Endothelial cell of hepatic sinusoid (primary cell): ENCODE data around the gene HOXD4.

Experiments
- in situ Hi-C: cut with HindIII; loops from 2 replicates; pipeline ENCODE4 v1.10.0; 2017; ENCODE audit warnings: low sequenced_read_pairs

Gene HOXD4

GRCh38 chr2:176154576-176155252 is 3.4 kb downstream of the HOXD4 start:
- in situ Hi-C loops: no loop called here

GRCh38 chr2:176155356-176156044 is 4.2 kb downstream of the HOXD4 start:
- in situ Hi-C loops: no loop called here

- in situ Hi-C loops: no loop called here
These were observed 5.0 kb downstream of the HOXD4 start for GRCh38 chr2:176156301-176156806.

DNA sequence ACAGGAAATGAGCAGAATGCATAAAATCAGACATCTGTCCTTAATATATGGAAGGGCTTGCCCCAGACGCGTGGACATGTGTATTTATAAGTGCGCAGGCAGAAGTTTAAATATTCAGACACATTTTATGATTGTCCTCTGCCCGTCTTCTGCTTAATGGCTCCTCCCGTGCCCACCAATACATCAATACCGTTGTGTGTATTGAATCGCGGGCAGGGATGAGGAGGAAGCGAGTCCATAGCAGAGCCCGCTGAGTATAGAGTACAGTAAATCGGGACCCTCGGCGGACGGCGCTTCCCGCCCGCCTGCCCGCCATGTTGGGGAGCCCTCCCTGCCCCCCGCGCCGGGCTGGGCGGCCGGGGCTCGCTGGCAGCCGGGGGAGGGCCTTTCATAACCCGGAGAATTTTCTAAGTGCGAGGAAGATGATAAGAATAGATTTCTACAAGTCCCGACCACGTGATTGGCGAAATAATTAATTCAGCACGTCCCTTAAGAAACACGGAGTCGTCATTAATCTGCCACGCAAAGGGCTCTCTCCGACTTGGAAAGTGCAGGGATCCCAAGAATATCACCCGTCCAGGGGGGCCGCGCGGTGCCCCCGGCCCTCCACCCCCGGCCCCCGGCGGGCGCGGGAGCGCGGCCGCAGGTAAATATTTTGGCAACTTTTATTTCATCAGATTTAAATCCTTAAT is 5.6 kb downstream of the HOXD4 start, which contains the start of gene HOXD3:
Gene HOXD3 (plus strand): TSS at position 501 of the 692 bp plus-strand sequence. CDS start 11,808 bp downstream, outside the sequence.
- in situ Hi-C loops: no loop called here

- in situ Hi-C loops: no loop called here
These were observed 6.3 kb downstream of the HOXD4 start for GRCh38 chr2:176157499-176158185.

- in situ Hi-C loops: no loop called here
These were observed 6.8 kb downstream of the HOXD4 start for GRCh38 chr2:176158186-176158591.

- in situ Hi-C loops: no loop called here
These were observed 7.7 kb downstream of the HOXD4 start for GRCh38 chr2:176158855-176159662.

GRCh38 chr2:176159663-176160250 is 8.4 kb downstream of the HOXD4 start:
- in situ Hi-C loops: no loop called here

DNA sequence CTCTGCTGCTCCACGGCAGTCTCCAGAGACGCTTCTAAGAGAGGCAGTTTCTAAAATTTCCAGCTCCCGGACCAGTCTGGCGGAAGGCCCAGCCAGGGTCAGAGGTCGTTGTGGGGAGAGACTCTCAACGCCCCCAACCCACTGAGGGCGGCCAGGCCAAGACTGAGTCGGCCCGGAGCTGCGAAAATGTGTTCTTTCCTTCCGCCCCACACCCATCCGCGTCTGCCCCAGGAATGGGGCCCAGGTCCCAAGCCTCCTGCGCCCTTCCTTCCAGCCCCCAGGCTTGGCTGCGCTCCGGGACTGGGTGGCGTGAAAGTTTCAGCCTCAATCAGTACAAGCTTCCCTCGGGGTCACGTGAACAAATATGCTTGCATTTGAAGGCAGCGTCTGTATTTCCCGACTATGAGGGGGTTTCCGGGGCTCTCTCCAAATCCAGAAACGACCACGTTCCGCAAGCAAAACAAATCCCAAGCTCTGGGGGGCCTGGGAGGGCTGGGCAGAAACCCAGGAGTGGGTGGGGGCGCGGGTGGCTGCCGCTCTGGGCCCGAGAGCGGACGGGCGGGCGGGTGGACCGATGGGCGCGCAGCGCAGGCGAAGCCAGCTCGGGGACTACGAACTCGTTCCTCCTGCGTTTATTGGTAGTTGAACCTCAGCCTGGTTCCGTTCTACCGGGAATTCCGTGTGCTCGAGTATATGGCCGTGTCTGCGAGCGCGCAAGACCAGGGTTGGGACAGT is 9.1 kb downstream of the HOXD4 start:
- in situ Hi-C loops: no loop called here

- in situ Hi-C loops: no loop called here
These were observed 9.9 kb downstream of the HOXD4 start for GRCh38 chr2:176160986-176161824.

DNA sequence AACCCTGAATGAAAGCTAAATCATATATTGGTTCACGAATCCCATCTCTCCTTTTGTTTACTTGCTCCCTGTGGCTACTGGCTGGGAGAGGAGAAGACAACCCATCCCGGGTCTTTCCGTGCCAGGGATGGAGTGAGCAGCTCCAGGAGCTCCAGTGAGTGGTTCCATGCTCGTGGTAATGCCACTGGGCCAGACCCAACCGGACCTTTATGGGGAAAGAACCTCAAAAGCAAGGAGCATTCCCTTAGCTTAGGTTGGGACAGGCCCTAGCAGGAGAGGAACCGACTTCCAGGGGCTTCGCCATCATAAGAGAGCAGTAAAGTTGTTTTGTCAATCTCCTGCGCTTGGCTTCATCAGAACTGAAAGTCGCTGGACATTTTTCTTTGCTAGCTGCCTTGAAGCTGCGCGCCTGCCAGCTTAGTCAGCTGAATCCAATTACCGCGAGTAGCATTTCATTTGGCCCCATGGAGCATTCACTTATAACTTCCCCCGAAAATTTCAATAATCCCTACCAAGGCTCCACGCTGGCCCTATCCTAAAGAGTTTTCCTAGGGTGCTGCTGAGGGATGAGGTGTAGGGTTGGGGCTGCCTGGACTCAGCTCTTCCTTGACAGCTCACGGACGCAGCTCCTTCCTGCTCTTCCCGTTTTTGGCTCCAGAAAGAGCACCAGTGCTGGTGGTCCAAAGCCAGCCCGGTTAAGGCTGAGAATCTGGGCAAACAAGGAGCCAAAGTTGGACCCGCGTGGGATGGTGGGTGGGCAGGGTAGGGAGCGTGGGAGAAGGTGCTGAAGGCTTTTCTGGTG is 10.7 kb downstream of the HOXD4 start:
- in situ Hi-C loops: no loop called here

DNA sequence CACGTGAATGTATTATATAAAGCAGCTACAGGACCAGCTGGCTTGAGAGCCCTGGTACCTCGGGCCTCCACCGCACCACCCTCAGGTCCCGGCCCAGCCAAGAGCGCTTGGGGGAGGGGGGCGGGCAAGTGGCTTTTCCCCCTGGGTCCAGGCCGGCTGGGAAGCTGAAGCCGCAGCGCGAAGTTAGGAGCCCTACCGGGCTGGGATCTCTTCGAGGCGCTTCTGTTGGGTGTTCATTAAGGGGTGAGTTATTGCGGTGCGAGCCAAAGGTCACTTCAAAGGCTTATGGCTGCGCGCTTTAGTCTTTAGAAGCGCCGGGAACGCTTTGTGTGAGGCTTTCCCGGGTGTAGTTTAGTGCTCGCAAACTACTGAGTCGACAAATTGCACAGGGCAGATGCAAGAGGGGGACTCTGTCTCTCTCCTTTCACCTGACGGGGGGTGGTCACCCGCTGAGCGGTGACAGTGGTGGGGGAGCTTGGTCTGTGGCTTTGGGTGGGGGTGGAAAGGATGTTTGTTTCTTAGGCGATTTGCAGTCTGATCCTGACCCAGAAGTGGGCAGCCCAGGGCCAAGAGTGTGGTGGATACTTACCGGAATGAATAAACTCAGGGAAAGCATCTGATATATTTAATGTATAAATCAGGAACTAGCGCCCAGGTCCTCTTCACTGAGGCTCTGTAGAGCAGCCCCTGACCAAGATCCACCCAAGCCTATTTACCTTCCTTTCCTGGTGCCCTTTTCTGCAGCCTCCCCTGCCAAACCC is 11.7 kb downstream of the HOXD4 start:
- in situ Hi-C loops: no loop called here

- in situ Hi-C loops: no loop called here
These were observed 12.3 kb downstream of the HOXD4 start for GRCh38 chr2:176163672-176164056.

DNA sequence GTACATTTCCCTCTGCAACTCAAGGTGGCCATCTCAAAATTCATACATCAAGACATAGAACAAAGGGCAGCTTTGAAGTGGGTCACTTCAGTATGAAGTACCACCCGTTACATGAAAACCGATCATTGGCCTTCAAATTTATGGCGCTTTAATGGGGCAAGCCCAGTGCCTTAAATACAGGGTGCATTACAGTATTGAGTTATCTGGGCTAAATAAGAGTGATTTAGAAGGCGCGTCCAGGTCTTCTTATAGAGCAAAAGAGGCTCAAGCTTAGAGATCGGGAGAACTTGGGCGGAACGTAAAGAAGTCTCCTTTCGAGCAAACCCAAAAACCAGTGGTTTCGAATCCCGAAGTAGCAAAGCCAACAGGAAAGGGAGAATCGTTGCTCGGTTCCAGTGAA is 12.9 kb downstream of the HOXD4 start:
- in situ Hi-C loops: no loop called here

DNA sequence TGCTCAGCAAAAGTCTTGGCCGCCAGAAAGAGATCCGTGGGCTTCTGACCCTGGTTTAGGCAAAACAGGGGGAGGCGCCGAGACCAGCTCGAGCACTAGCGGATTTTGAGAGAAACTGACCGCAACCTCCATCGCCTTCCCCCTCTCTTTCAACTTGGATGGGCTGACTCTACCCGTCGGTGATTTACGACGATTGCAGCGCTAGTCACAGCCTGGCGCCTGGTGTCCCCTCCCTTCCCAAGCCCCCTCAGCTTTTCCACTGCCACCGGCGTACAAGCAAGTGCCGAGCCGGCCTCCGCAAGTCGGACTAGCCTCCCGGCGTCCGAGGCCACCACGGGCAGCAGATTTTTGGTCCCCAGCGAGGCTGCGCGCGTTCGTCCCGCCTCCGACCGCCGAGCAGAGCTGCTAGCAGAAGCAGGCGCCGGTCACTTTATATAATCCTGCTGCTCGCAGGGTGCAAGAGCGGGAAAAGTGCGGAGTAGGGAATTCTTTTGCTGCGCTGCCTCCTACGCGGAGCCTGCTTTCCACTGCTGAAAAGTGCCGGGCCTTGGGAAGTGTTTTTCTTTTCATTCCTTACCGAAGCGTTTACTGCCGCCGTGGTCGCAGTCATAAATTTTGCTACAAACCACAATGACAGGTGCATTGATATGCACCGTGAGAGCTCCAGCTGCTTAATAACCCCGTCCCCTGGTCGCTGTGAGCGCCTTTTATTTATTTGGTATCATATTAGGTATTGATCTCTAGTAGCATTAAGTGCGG is 13.4 kb downstream of the HOXD4 start:
- in situ Hi-C loops: no loop called here
